HEK293 (cell line): ENCODE results near the gene ABR.

Experiments used
- CTCF ChIP-seq: fragments of 450-650 bp; formaldehyde crosslinking; IDR thresholded peaks from 2 replicates; pipeline ENCODE4 v1.5.1; 2016; ENCODE audit warnings: missing biosample characterization, missing genetic modification characterization
- OSR2 ChIP-seq: fragments of 450-650 bp; formaldehyde crosslinking; IDR thresholded peaks from 2 replicates; pipeline ENCODE4 v1.5.1; 2016; ENCODE audit warnings: missing biosample characterization, missing genetic modification characterization
- YY1 ChIP-seq: fragments of 450-650 bp; formaldehyde crosslinking; IDR thresholded peaks from 2 replicates; pipeline ENCODE4 v1.5.1; 2018; ENCODE audit warnings: missing biosample characterization, missing genetic modification characterization
- ZBTB10 ChIP-seq: fragments of 450-650 bp; formaldehyde crosslinking; IDR thresholded peaks from 2 replicates; pipeline ENCODE4 v1.5.1; 2016; ENCODE audit warnings: missing biosample characterization, missing genetic modification characterization
- ZNF777 ChIP-seq: fragments of 450-650 bp; formaldehyde crosslinking; IDR thresholded peaks from 2 replicates; pipeline ENCODE4 v1.5.1; 2017; ENCODE audit warnings: missing biosample characterization, missing genetic modification characterization, borderline replicate concordance

- TF ChIP-seq ZBTB10 (tag by site-specific recombination) (no peak), OSR2 (tag by site-specific recombination) (no peak), CTCF (no peak), YY1 (no peak), ZNF777 (tag by site-specific recombination) (no peak)
Measured at GRCh38 chr17:1035546-1036170, 144.1 kb downstream of the ABR start.
